Hepatocyte (in vitro differentiated cells): Measurements from ENCODE around the gene OCIAD1.

ENCODE experiments used
- CTCF ChIP-seq: fragments of 200-600 bp; sonication (generic); IDR thresholded peaks from 2 replicates; pipeline ENCODE4 v1.5.1; 2016; ENCODE audit warnings: antibody characterized with exemption, mild to moderate bottlenecking; ENCODE audit not compliant: poor library complexity
- EZH2 ChIP-seq: fragments of 200-600 bp; sonication (generic); IDR thresholded peaks from 2 replicates; pipeline ENCODE4 v1.6.1; 2016; ENCODE audit warnings: antibody characterized with exemption, mild to moderate bottlenecking, borderline replicate concordance
- EZH2phosphoT487 ChIP-seq: fragments of 200-600 bp; sonication (generic); IDR thresholded peaks from one replicate; pipeline ENCODE4 v1.6.1; 2018; ENCODE audit warnings: antibody characterized with exemption, mild to moderate bottlenecking, low read depth, moderate library complexity; ENCODE audit not compliant: unreplicated experiment, severe bottlenecking

- TF ChIP-seq CTCF (no peak), EZH2 (no peak), EZH2phosphoT487 (no peak)
Measured at GRCh38 chr4:48898733-48899431, 68.0 kb downstream of the OCIAD1 start.
